ENCODE measurements around the gene ST3GAL3.

The ST3GAL3 gene

GRCh38 chr1:43873851-43874250 lies 166.5 kb downstream of the ST3GAL3 start:
- Mint-ChIP-seq H3K9me3 (no peaks in the 10 kb centered on the region), H3K4me1 (no peaks in the 10 kb centered on the region), H3K27ac (no peak overlapping the region), H3K27me3 (ENCODE audit: low read depth, poor library complexity) (no peaks in the 10 kb centered on the region), H3K36me3 (ENCODE audit: low read depth) (no peaks in the 10 kb centered on the region), H3K4me3 (no peak overlapping the region)
- no peak for DNase-seq
- no peak for TF ChIP-seq CTCF (IDR thresholded peaks at IDR 0.05)

- H3K36me3 Mint-ChIP-seq (ENCODE audit: low read depth): no peaks in the 10 kb centered on the region
- TF ChIP-seq CTCF (IDR thresholded peaks at IDR 0.05): no peak
- DNase-seq: no peak
- no peaks in the 10 kb centered on the region for H3K9me3 Mint-ChIP-seq
- H3K4me3 Mint-ChIP-seq: no peak overlapping the region
- no peaks in the 10 kb centered on the region for H3K27me3 Mint-ChIP-seq (ENCODE audit: low read depth, poor library complexity)
- no peak overlapping the region for H3K27ac Mint-ChIP-seq
- no peaks in the 10 kb centered on the region for H3K4me1 Mint-ChIP-seq
Measured at GRCh38 chr1:43874716-43875115, 167.4 kb downstream of the ST3GAL3 start.

- no peak for DNase-seq
- Mint-ChIP-seq H3K9me3 (no peaks in the 10 kb centered on the region), H3K36me3 (ENCODE audit: low read depth) (no peaks in the 10 kb centered on the region), H3K27ac (no peak overlapping the region), H3K27me3 (ENCODE audit: low read depth, poor library complexity) (no peaks in the 10 kb centered on the region), H3K4me3 (no peak overlapping the region), H3K4me1 (no peaks in the 10 kb centered on the region)
- no peak for TF ChIP-seq CTCF (IDR thresholded peaks at IDR 0.05)
Measured at GRCh38 chr1:43875331-43875730, 168.0 kb downstream of the ST3GAL3 start.

GRCh38 chr1:43877101-43877500 lies 169.8 kb downstream of the ST3GAL3 start:
- no peak overlapping the region for H3K4me3 Mint-ChIP-seq
- no peak for TF ChIP-seq CTCF (IDR thresholded peaks at IDR 0.05)
- no peaks in the 10 kb centered on the region for H3K27me3 Mint-ChIP-seq (ENCODE audit: low read depth, poor library complexity)
- no peaks in the 10 kb centered on the region for H3K36me3 Mint-ChIP-seq (ENCODE audit: low read depth)
- no peak for DNase-seq
- peaks cover 10% of the 10 kb centered on the region for H3K4me1 Mint-ChIP-seq
- no peaks in the 10 kb centered on the region for H3K9me3 Mint-ChIP-seq
- no peak overlapping the region for H3K27ac Mint-ChIP-seq

- Mint-ChIP-seq H3K4me3 (no peak overlapping the region), H3K27ac (no peak overlapping the region), H3K27me3 (ENCODE audit: low read depth, poor library complexity) (no peaks in the 10 kb centered on the region), H3K4me1 (peaks cover 11% of the 10 kb centered on the region), H3K9me3 (no peaks in the 10 kb centered on the region), H3K36me3 (ENCODE audit: low read depth) (no peaks in the 10 kb centered on the region)
- no peak for DNase-seq
- no peak for TF ChIP-seq CTCF (IDR thresholded peaks at IDR 0.05)
Measured at GRCh38 chr1:43878440-43878839, 171.1 kb downstream of the ST3GAL3 start.

GRCh38 chr1:43878854-43879253 lies 171.5 kb downstream of the ST3GAL3 start:
- DNase-seq: no peak
- no peak overlapping the region for H3K4me3 Mint-ChIP-seq
- H3K27me3 Mint-ChIP-seq (ENCODE audit: low read depth, poor library complexity): no peaks in the 10 kb centered on the region
- TF ChIP-seq CTCF (IDR thresholded peaks at IDR 0.05): no peak
- no peaks in the 10 kb centered on the region for H3K9me3 Mint-ChIP-seq
- H3K27ac Mint-ChIP-seq: no peak overlapping the region
- no peaks in the 10 kb centered on the region for H3K36me3 Mint-ChIP-seq (ENCODE audit: low read depth)
- peaks cover 11% of the 10 kb centered on the region for H3K4me1 Mint-ChIP-seq
